Neural crest cell (in vitro differentiated cells): ENCODE measurements around the gene RBMS3. TPM values are rescaled to one million over a fixed set of nuclear protein-coding genes. Genes with fewer than 3 reads are reported as not detected.

ENCODE experiments used
- DNase-seq: peaks from one replicate; pipeline ENCODE4 v3.0.0; 2021; ENCODE audit warnings: low read depth, mixed read lengths, low spot score
- H3K27ac Mint-ChIP-seq: one replicate; pipeline ENCODE4 v1.8.0; 2021; ENCODE audit warnings: mild to moderate bottlenecking, mixed read lengths; ENCODE audit not compliant: unreplicated experiment
- H3K27me3 Mint-ChIP-seq: 2 replicates; pipeline ENCODE4 v1.8.0; 2021; ENCODE audit warnings: low read depth, mild to moderate bottlenecking, mixed read lengths
- H3K36me3 Mint-ChIP-seq: 2 replicates; pipeline ENCODE4 v1.8.0; 2021; ENCODE audit warnings: low read depth, mild to moderate bottlenecking, mixed read lengths
- H3K4me1 Mint-ChIP-seq: 2 replicates; pipeline ENCODE4 v1.8.0; 2021; ENCODE audit warnings: mixed read lengths
- H3K4me3 Mint-ChIP-seq: one replicate; pipeline ENCODE4 v1.8.0; 2021; ENCODE audit warnings: mild to moderate bottlenecking, mixed read lengths
- H3K9me3 Mint-ChIP-seq: 2 replicates; pipeline ENCODE4 v1.8.0; 2021; ENCODE audit warnings: mixed read lengths
- total RNA-seq: library from RNA; stranded (reverse); gene quantifications from 2 replicates; pipeline ENCODE4 v1.2.1, GENCODE V29; 2021
- TF ChIP-seq, protein P1 (sequence below): fragments of 200-600 bp; sonication (generic); conservative IDR thresholded peaks from 2 replicates; pipeline ENCODE4 v1.5.0; 2021; ENCODE audit warnings: antibody characterized with exemption, mild to moderate bottlenecking

RBMS3 gene
- total RNA-seq, 1 donor from 2014 or later = 35.4 TPM

DNA sequence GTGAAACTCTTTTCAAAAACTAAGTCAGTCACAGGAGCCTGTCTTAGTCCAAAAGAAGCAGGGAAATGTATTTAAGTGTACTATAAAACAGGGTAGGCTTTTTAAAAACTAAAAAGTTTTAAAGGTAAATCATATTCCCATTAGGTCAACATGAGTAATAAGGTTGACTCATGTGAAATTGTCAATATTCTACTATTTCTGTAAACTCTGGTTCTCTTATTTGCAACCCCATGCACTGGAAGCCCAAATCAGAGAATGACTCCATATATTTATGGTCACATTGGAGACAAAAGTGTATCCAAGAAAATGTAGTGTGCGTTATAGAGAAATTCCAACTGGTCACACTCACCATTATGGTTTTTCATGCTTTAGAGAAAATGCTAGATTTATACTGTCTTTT is 725.2 kb downstream of the RBMS3 start:
- TF ChIP-seq, protein P1, sequence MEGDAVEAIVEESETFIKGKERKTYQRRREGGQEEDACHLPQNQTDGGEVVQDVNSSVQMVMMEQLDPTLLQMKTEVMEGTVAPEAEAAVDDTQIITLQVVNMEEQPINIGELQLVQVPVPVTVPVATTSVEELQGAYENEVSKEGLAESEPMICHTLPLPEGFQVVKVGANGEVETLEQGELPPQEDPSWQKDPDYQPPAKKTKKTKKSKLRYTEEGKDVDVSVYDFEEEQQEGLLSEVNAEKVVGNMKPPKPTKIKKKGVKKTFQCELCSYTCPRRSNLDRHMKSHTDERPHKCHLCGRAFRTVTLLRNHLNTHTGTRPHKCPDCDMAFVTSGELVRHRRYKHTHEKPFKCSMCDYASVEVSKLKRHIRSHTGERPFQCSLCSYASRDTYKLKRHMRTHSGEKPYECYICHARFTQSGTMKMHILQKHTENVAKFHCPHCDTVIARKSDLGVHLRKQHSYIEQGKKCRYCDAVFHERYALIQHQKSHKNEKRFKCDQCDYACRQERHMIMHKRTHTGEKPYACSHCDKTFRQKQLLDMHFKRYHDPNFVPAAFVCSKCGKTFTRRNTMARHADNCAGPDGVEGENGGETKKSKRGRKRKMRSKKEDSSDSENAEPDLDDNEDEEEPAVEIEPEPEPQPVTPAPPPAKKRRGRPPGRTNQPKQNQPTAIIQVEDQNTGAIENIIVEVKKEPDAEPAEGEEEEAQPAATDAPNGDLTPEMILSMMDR = no peak
- no peaks in the 10 kb centered on the region for H3K9me3 Mint-ChIP-seq
- no peak overlapping the region for H3K4me3 Mint-ChIP-seq
- H3K27me3 Mint-ChIP-seq = no peaks in the 10 kb centered on the region
- H3K36me3 Mint-ChIP-seq = peaks cover 2% of the 10 kb centered on the region
- H3K27ac Mint-ChIP-seq = no peak overlapping the region
- DNase-seq = no peak
- H3K4me1 Mint-ChIP-seq = peaks cover 28% of the 10 kb centered on the region

DNA sequence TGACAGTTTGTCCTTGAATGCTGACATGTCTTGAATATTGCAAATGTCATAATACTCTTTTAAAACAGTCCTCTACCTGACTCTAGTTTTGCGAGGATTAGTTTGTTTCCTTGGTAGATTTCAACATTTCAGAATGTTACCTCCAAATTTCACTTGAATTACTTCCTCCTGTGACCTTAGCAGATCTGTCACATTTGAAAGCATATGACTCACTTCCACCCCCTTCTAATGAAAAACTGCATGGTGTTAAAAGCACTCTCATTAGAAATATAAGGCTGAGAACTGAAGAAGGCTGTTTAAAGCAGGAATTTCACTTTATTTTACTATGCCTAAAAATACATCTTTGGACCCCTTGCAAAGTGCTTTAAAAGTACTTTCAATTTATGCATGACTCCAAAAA is 726.8 kb downstream of the RBMS3 start:
- TF ChIP-seq, protein P1 = no peak
- no peak overlapping the region for H3K27ac Mint-ChIP-seq
- peaks cover 2% of the 10 kb centered on the region for H3K9me3 Mint-ChIP-seq
- no peak overlapping the region for H3K4me3 Mint-ChIP-seq
- no peaks in the 10 kb centered on the region for H3K27me3 Mint-ChIP-seq
- H3K4me1 Mint-ChIP-seq = peaks cover 22% of the 10 kb centered on the region
- DNase-seq = no peak
- H3K36me3 Mint-ChIP-seq = peaks cover 4% of the 10 kb centered on the region

DNA sequence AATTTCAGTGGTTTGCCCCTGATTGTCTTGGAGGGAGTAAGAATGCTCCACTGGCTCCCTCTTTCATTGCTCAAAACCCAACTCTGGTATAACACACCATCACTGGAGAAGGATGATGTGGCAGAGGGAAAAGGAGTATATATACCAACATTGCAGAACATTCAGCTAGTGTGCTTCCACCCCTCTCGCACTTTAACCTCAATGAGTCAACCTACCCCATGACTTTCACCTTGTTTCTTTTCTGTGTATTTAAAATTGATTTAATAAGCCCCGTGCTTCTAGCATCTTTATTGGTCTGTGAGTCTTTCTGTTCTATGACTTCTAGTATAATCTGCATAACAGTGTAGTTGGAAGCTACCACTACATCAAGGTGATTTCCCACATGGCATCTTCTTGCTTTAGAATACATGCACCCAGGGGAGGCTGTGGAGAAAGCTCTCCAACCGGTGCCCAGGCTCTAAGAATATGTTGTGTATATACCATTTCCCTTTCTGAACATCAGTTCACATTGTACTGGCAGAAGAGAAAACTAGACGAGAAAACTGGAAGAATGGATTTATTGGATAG is 730.4 kb downstream of the RBMS3 start:
- Mint-ChIP-seq H3K9me3 (peaks cover 6% of the 10 kb centered on the region), H3K4me3 (no peak overlapping the region), H3K27ac (no peak overlapping the region), H3K4me1 (peaks cover 10% of the 10 kb centered on the region), H3K27me3 (no peaks in the 10 kb centered on the region), H3K36me3 (peaks cover 8% of the 10 kb centered on the region)
- TF ChIP-seq, protein P1 = no peak
- no peak for DNase-seq

DNA sequence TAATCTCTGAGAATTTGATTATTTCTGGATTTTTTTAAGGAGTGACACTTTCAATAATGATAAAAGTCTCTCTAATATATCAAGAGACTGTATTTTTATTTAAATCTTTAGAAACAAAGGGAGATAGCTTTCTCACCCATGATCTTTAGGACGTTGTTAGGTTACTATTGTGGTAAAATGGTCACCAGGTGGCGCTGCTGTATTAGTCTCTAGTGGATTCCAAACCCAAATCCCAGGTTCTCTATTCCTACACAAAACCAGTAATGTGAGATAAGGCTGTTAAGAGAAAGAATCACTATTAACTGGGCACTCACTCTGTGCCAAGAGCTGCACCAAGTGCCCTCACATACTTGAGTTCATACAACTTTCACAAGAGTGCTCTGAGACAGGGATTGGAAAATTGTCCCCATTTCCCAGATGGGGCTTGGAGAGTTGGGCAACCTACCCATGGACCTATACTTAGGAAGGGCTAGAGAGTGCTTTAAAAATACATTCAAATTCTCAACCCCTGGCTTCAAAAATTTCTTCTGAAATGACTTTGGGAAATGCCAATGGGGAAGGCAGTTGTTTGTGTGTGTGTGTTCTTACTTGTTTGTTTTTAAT is 732.2 kb downstream of the RBMS3 start:
- Mint-ChIP-seq H3K27me3 (no peaks in the 10 kb centered on the region), H3K36me3 (peaks cover 6% of the 10 kb centered on the region), H3K4me1 (peaks cover 6% of the 10 kb centered on the region), H3K27ac (no peak overlapping the region), H3K4me3 (no peak overlapping the region), H3K9me3 (peaks cover 6% of the 10 kb centered on the region)
- TF ChIP-seq, protein P1 = peak; percentile 82
- DNase-seq = peak; percentile 65

DNA sequence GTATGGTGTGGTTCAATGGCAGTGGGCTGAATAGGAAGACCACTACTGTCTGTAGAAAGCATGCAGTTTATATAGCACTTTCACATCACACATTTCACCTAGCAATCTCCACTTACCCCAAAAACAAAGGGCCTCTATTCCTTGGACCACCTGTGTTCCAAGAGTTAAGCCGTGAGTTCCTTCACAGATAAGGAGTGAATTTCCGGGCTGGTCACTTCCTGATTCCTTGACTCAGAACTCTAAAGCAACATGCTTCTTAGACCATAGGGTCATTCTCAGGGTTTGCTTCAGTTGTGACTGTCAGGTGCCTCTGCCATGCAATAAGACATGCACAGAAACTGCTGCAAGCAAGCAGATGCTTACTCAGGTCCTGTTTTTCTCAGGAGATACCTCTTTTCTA is 737.0 kb downstream of the RBMS3 start:
- peaks cover 2% of the 10 kb centered on the region for H3K36me3 Mint-ChIP-seq
- no peak for DNase-seq
- H3K27ac Mint-ChIP-seq = no peak overlapping the region
- H3K4me1 Mint-ChIP-seq = peaks cover 14% of the 10 kb centered on the region
- TF ChIP-seq, protein P1 = no peak
- peaks cover 6% of the 10 kb centered on the region for H3K9me3 Mint-ChIP-seq
- no peaks in the 10 kb centered on the region for H3K27me3 Mint-ChIP-seq
- no peak overlapping the region for H3K4me3 Mint-ChIP-seq
